ENCODE measurements around the gene NCAM1. TPM values are rescaled to one million over a fixed set of nuclear protein-coding genes. Genes with fewer than 3 reads are reported as not detected.

Gene NCAM1
- total RNA-seq, 4 donors from 2014 or later: 94.8 to 195 (median 150) TPM

DNA sequence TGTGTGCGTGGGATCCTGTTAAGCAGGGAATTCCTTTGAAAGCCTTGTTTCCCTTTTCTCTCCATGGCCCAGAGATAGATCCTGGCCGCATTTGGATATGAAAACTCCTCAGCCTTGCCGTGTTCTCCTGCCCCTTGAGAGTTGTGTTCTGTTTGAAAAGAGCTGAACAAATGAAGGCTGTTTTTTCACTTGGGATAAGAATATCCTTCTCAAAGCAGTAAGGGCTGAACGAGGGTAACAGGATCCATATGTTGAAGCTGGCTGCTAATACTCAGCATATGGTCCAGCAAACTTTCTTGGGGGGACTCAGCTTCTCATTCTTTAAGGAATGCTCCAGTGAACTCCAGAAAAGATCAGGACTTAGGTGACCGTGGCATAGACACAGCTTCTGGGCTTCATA, 238.6 kb downstream of the NCAM1 start:
- H3K27ac ChIP-seq: no peak overlapping the region
- no peaks in the 10 kb centered on the region for H3K9me3 ChIP-seq
- no peaks in the 10 kb centered on the region for H3K36me3 ChIP-seq
- intact Hi-C loops (cut with DNase I): no loop called here
- WGBS, 2 donors: 62 to 63% methylated on average over 5 of the region's 5 CpGs
- H3K4me3 ChIP-seq (replicated peaks in 1 of 3): no peak overlapping the region
- H3K4me1 ChIP-seq: no peaks in the 10 kb centered on the region
- TF ChIP-seq, protein P1, sequence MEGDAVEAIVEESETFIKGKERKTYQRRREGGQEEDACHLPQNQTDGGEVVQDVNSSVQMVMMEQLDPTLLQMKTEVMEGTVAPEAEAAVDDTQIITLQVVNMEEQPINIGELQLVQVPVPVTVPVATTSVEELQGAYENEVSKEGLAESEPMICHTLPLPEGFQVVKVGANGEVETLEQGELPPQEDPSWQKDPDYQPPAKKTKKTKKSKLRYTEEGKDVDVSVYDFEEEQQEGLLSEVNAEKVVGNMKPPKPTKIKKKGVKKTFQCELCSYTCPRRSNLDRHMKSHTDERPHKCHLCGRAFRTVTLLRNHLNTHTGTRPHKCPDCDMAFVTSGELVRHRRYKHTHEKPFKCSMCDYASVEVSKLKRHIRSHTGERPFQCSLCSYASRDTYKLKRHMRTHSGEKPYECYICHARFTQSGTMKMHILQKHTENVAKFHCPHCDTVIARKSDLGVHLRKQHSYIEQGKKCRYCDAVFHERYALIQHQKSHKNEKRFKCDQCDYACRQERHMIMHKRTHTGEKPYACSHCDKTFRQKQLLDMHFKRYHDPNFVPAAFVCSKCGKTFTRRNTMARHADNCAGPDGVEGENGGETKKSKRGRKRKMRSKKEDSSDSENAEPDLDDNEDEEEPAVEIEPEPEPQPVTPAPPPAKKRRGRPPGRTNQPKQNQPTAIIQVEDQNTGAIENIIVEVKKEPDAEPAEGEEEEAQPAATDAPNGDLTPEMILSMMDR (IDR thresholded peaks at IDR 0.05): no peak
- no peak for TF ChIP-seq POLR2A (IDR thresholded peaks at IDR 0.05)
- no peak for DNase-seq
- no peaks in the 10 kb centered on the region for H3K27me3 ChIP-seq

DNA sequence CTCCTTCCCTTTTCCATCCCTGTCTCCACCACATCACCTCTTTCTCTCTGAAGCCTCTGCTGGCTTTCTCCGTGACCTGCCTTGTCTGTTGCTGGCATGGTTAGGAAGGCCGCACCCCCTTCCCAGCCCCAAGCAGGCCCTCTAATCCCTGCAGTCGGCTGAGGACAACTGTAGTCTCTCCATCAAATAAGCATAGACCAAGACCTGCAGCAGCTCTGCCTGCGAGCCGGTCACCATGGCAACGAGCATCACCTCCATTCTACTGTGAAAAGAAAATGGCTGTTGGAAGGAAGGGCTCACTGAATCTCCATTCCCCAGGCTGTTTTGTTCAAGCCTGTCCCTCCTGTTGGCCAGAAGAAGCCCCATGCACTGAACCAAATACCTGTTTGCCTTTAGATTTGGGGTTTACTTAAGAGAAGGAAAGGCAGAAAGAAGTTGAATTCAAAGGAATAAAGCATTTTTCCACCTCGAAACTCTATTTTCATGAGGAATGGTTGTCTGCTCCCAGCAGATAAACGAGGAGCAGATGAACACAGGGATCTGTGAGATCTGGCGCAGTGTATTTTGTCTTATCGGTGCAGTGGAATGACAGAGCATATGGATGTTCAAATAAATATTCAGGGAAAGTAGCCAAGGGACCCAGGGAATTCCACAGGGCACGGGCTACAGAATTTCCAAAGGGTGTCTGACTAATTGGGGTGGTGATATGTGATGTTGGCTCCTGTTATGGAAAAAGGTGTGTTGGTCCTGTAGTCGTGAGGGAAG, 240.0 kb downstream of the NCAM1 start:
- no peak for DNase-seq
- no peaks in the 10 kb centered on the region for H3K4me1 ChIP-seq
- H3K36me3 ChIP-seq: no peaks in the 10 kb centered on the region
- TF ChIP-seq, protein P1 (IDR thresholded peaks at IDR 0.05): no peak
- TF ChIP-seq POLR2A (IDR thresholded peaks at IDR 0.05): no peak
- WGBS, 2 donors: 91 to 92% methylated on average over 10 to 12 of the region's 12 CpGs
- H3K4me3 ChIP-seq (replicated peaks in 1 of 3): no peak overlapping the region
- no peak overlapping the region for H3K27ac ChIP-seq
- no peaks in the 10 kb centered on the region for H3K9me3 ChIP-seq
- intact Hi-C loops (cut with DNase I): no loop called here
- no peaks in the 10 kb centered on the region for H3K27me3 ChIP-seq

DNA sequence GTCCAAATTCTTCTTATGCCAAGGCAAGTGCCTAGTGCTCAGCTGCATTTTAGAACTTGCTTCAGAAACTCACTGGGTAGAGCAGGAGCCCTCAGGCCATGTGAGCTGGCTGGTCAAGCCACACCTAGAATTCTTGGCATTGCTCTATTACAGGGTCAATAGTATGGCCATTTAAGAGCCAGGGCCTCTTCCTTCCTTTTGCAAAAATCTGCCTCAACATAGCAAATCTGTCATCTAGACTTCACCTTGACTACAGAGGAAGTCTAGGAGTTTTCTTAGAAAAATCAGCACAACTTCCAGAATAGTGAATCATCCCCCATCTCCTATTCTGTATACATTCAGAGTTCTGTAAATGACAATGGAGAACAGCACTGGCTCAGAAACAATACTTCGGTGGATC, 241.2 kb downstream of the NCAM1 start:
- Histone ChIP-seq H3K27ac (no peak overlapping the region), H3K36me3 (no peaks in the 10 kb centered on the region), H3K27me3 (no peaks in the 10 kb centered on the region), H3K9me3 (no peaks in the 10 kb centered on the region), H3K4me3 (replicated peaks in 1 of 3) (no peak overlapping the region), H3K4me1 (no peaks in the 10 kb centered on the region)
- DNase-seq: no peak
- intact Hi-C loops (cut with DNase I): no loop called here
- 81 to 95% methylated on average over 1 of the region's 1 CpG for WGBS, 2 donors
- TF ChIP-seq, protein P1 (IDR thresholded peaks at IDR 0.05): no peak
- TF ChIP-seq POLR2A (IDR thresholded peaks at IDR 0.05): no peak

DNA sequence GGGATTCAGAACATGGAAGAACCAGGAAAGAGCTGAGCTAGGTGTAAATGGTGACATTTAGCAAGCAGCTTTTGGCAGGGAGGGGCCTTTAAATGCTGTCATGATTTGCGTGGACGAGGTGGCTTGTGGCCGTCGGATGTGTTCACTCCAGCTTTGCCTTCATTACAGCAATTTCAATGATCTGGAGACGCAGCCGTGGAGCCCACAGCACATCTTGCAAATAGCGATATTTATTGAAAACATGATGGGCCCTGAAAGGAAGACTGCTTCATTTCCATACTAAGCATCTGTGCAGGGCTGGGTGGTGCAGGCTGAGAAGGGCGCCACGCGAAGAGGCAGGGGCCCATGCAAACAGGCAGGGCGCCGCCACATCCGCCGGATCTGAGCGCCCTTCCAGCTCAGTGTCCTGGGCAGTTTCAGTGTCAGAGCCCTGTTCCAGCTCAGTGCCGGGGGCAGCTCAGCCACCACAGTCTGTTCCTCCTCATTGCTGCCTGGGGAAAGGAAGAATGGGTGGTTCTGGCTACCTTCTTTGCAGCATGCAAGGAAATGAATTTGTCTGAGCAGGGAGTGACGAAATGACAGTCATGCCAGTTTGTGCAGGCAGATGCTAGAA, 242.0 kb downstream of the NCAM1 start:
- no peaks in the 10 kb centered on the region for H3K9me3 ChIP-seq
- no peak for DNase-seq
- intact Hi-C loops (cut with DNase I): no loop called here
- H3K27me3 ChIP-seq: no peaks in the 10 kb centered on the region
- H3K27ac ChIP-seq: no peak overlapping the region
- WGBS, 2 donors: 92 to 94% methylated on average over 17 of the region's 17 CpGs
- H3K36me3 ChIP-seq: peaks cover 5 to 6% of the 10 kb centered on the region in 2 donors
- TF ChIP-seq, protein P1 (IDR thresholded peaks at IDR 0.05): no peak
- no peak for TF ChIP-seq POLR2A (IDR thresholded peaks at IDR 0.05)
- no peaks in the 10 kb centered on the region for H3K4me1 ChIP-seq
- no peak overlapping the region for H3K4me3 ChIP-seq (replicated peaks in 1 of 3)

DNA sequence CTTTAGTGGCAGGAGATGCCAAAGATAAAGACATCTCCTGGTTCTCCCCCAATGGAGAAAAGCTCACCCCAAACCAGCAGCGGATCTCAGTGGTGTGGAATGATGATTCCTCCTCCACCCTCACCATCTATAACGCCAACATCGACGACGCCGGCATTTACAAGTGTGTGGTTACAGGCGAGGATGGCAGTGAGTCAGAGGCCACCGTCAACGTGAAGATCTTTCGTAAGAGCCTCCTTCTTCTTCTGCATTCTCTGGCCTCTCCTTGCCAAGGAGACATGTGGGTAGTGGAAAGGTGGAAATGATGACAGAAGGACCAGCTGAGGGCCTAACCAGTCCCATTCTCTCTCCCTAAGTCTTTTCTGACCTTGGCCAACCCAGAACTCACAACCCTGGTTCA, 243.1 kb downstream of the NCAM1 start:
- no peak for TF ChIP-seq POLR2A (IDR thresholded peaks at IDR 0.05)
- TF ChIP-seq, protein P1 (IDR thresholded peaks at IDR 0.05): no peak

More for the DNA sequence above, 243.1 kb downstream of the NCAM1 start:
- Histone ChIP-seq H3K27me3 (no peaks in the 10 kb centered on the region), H3K36me3 (peaks cover 9 to 12% of the 10 kb centered on the region in 2 donors), H3K9me3 (no peaks in the 10 kb centered on the region), H3K4me3 (replicated peaks in 1 of 3) (no peak overlapping the region), H3K4me1 (no peaks in the 10 kb centered on the region), H3K27ac (no peak overlapping the region)
- no peak for DNase-seq
- intact Hi-C loops (cut with DNase I): no loop called here
- WGBS, 2 donors: 96 to 97% methylated on average over 10 of the region's 10 CpGs

Data from thyroid gland (tissue), 4 donors.